ENCODE data around the gene SLC17A7. TPM values are rescaled to one million over a fixed set of nuclear protein-coding genes. Genes with fewer than 3 reads are reported as not detected.
A peak's percentile ranks its signal among the peaks of the same experiment; 100 is the strongest.

SLC17A7 gene
- total RNA-seq, 6 donors from 2014 or later = 0.37 to 2.1 (median 0.78) TPM; not detected in 1

- H3K27me3 ChIP-seq = peaks cover 0 to 82% (median 52%) of the 10 kb centered on the region in 4 donors
- peaks cover 28 to 44% (median 31%) of the 10 kb centered on the region in 4 donors for H3K4me1 ChIP-seq
- WGBS, 2 donors = 5% methylated on average over 30 of the region's 30 CpGs
- no peak overlapping the region for H3K27ac ChIP-seq
- no peaks in the 10 kb centered on the region for H3K9me3 ChIP-seq
- TF ChIP-seq CTCF (IDR thresholded peaks at IDR 0.05) (no peak), EP300 (IDR thresholded peaks at IDR 0.05) (no peak), POLR2AphosphoS5 (IDR thresholded peaks at IDR 0.05) (no peak), POLR2A (IDR thresholded peaks at IDR 0.05) (no peak)
- no peak overlapping the region for H3K4me3 ChIP-seq
- H3K36me3 ChIP-seq = no peaks in the 10 kb centered on the region
- DNase-seq = peak in 1 of 2 donors; percentile 85
- no peak for ATAC-seq (ENCODE audit: low FRiP score in 2 of 2)
Observed at GRCh38 chr19:49425922-49426592, 15.3 kb downstream of the SLC17A7 start.

GRCh38 chr19:49425178-49425577, 16.1 kb downstream of the SLC17A7 start, which contains the start of gene GFY:
GFY (plus strand) TSS chr19:49425388; CDS start chr19:49426431, 1,043 bp downstream.
- no peak for TF ChIP-seq EP300 (IDR thresholded peaks at IDR 0.05)
- TF ChIP-seq POLR2A (IDR thresholded peaks at IDR 0.05) = no peak
- no peak for TF ChIP-seq CTCF (IDR thresholded peaks at IDR 0.05)
- no peak for TF ChIP-seq POLR2AphosphoS5 (IDR thresholded peaks at IDR 0.05)
- H3K36me3 ChIP-seq = no peaks in the 10 kb centered on the region
- peaks cover 0 to 78% (median 48%) of the 10 kb centered on the region in 4 donors for H3K27me3 ChIP-seq
- 45 to 59% methylated on average over 7 of the region's 7 CpGs for WGBS, 2 donors
- ATAC-seq (ENCODE audit: low FRiP score in 2 of 2) (no peak), DNase-seq (no peak)
- H3K9me3 ChIP-seq = no peaks in the 10 kb centered on the region
- H3K4me1 ChIP-seq = peaks cover 29 to 52% (median 36%) of the 10 kb centered on the region in 4 donors
- H3K27ac ChIP-seq = no peak within 1 kb of the TSS
- H3K4me3 ChIP-seq = no peak within 1 kb of the TSS

DNA sequence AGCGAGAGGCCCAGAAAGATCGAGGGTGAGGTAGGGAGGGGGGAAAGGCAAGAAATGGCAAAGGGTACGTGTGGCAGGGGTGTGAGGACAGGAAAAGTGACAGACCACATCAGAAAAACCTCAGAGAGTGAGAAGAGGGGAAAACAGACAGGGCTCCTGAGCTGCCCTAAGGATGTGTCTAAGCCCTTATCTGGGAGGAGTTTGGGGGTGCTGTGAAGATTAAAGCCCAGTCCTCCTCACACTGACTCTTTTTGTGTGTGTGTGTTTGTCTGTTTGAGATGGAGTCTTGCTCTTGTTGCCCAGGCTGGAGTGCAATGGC, 17.4 kb downstream of the SLC17A7 start:
- Histone ChIP-seq H3K9me3 (no peaks in the 10 kb centered on the region), H3K4me3 (no peak overlapping the region), H3K36me3 (no peaks in the 10 kb centered on the region), H3K4me1 (peaks cover 29 to 52% (median 36%) of the 10 kb centered on the region in 4 donors), H3K27me3 (peaks cover 0 to 72% (median 45%) of the 10 kb centered on the region in 4 donors), H3K27ac (no peak overlapping the region)
- DNase-seq = no peak
- 8 to 15% methylated on average over 1 to 3 of the region's 3 CpGs for WGBS, 2 donors
- ATAC-seq (ENCODE audit: low FRiP score in 2 of 2) = no peak
- TF ChIP-seq CTCF (IDR thresholded peaks at IDR 0.05) = no peak
- no peak for TF ChIP-seq EP300 (IDR thresholded peaks at IDR 0.05)
- TF ChIP-seq POLR2AphosphoS5 (IDR thresholded peaks at IDR 0.05) = no peak
- no peak for TF ChIP-seq POLR2A (IDR thresholded peaks at IDR 0.05)

DNA sequence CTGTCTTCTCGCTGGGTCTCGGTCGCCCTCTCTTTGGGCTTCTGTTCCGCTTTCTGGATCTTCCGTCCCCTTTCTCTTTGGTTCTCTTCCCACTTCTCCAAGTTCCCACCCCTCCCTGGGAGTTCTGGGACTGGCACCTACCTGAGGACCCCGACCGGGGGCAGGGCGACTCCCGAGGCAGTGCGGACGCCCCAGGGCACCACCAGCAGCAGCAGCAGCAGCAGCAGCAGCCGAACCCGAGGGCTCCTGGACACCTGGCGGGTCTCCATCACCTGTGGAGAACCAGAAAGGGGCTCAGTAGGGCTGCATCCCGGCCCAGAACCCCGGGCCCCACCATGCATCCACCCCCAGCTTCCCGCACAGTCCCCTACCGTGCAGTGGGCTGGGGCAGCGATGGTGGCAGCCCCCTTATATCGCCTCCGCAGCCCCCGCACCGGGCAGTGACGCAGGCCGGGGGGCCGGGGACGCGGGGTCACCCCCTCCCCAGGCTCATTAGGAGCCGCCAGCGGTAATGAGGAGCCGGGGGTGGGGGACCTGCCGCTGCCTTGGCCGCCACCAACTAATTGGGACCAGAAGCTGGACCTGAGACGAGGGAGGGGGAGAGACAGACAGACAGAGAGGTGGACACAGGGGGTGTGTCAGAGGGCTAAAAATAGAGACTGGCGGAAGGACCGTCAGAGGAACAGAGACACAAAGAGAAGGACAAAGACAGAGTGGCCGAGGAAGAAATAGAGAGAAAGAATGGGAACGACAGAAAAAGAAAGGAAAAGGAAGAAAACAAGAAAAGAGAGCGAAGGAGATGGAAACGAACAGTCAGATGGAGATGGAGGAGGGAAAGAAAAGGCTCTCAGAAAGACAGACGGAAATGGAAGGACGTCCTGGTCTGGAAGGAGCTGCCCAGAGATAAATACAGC, 18.0 kb downstream of the SLC17A7 start, which contains the start of gene PTH2:
TSS of gene PTH2 (minus strand) at position 371 of the 914 bp plus-strand sequence. CDS start at position 269, 102 bp downstream.
- no peak for ATAC-seq (ENCODE audit: low FRiP score in 2 of 2)
- Histone ChIP-seq H3K4me1 (peaks cover 27 to 48% (median 34%) of the 10 kb centered on the region in 4 donors), H3K27ac (no peak within 1 kb of the TSS), H3K27me3 (peaks cover 0 to 66% (median 39%) of the 10 kb centered on the region in 4 donors), H3K9me3 (no peaks in the 10 kb centered on the region), H3K4me3 (peak within 1 kb of the TSS in 3 of 4 donors; percentile 17 to 29 (median 23)), H3K36me3 (no peaks in the 10 kb centered on the region)
- 7 to 12% methylated on average over 26 to 35 of the region's 42 CpGs for WGBS, 2 donors
- TF ChIP-seq POLR2A (IDR thresholded peaks at IDR 0.05) (no peak), POLR2AphosphoS5 (IDR thresholded peaks at IDR 0.05) (no peak)
- DNase-seq = no peak
